Osteoblast (primary cell): ENCODE data around the gene GLT8D1. TPM values are rescaled to one million over a fixed set of nuclear protein-coding genes. Genes with fewer than 3 reads are reported as not detected.

ENCODE experiments used
- DNase-seq: peaks from one replicate; pipeline ENCODE4 v3.0.0; 2011; ENCODE audit warnings: low spot score, mixed read lengths; ENCODE audit not compliant: insufficient read length; ENCODE audit errors: missing footprints
- H2AFZ ChIP-seq: 2 replicates; pipeline ENCODE4 v1.6.0; 2011; ENCODE audit warnings: mild to moderate bottlenecking, low read length
- H3K27ac ChIP-seq: 2 replicates; pipeline ENCODE4 v1.5.1; 2011; ENCODE audit warnings: mild to moderate bottlenecking, low read depth, low read length, moderate library complexity
- H3K27me3 ChIP-seq: 2 replicates; pipeline ENCODE4 v1.6.0; 2012; ENCODE audit warnings: mild to moderate bottlenecking, control low read depth, inconsistent platforms, low read length, moderate library complexity; ENCODE audit not compliant: insufficient read depth
- H3K36me3 ChIP-seq: 2 replicates; pipeline ENCODE4 v1.5.1; 2011; ENCODE audit warnings: mild to moderate bottlenecking, low read length, control low read depth, moderate library complexity; ENCODE audit not compliant: insufficient read depth
- H3K4me1 ChIP-seq: 2 replicates; pipeline ENCODE4 v1.5.1; 2011; ENCODE audit warnings: mild to moderate bottlenecking, low read length, control low read depth, moderate library complexity; ENCODE audit not compliant: insufficient read depth
- H3K4me2 ChIP-seq: 2 replicates; pipeline ENCODE4 v1.6.0; 2011; ENCODE audit warnings: mild to moderate bottlenecking, low read length; ENCODE audit not compliant: insufficient read depth
- H3K4me3 ChIP-seq: fragments of 200-600 bp; sonication (generic); 3 replicates; pipeline ENCODE4 v1.5.1; 2012; ENCODE audit warnings: mild to moderate bottlenecking, low read length, inconsistent platforms; ENCODE audit not compliant: insufficient read depth
- H3K79me2 ChIP-seq: 2 replicates; pipeline ENCODE4 v1.6.0; 2012; ENCODE audit warnings: mild to moderate bottlenecking, low read length, control low read depth, inconsistent platforms; ENCODE audit not compliant: insufficient read depth
- H3K9me3 ChIP-seq: 2 replicates; pipeline ENCODE4 v1.5.1; 2011; ENCODE audit warnings: low read depth, low read length, control low read depth
- H4K20me1 ChIP-seq: 2 replicates; pipeline ENCODE4 v1.6.0; 2012; ENCODE audit warnings: mild to moderate bottlenecking, low read length, control low read depth; ENCODE audit not compliant: insufficient read depth
- total RNA-seq: library from RNA; depleted of rRNA; stranded (reverse); fragments of >200 nt; gene quantifications from 2 replicates; pipeline ENCODE4 v1.2.3, GENCODE V29; 2012
- TF ChIP-seq, protein P1 (sequence below): IDR thresholded peaks from 2 replicates; pipeline ENCODE4 v1.5.1; 2011; ENCODE audit warnings: mild to moderate bottlenecking, low read depth, low read length, moderate library complexity; ENCODE audit errors: extremely low read depth

The GLT8D1 gene
- total RNA-seq, 1 donor: 98.8 TPM

DNA sequence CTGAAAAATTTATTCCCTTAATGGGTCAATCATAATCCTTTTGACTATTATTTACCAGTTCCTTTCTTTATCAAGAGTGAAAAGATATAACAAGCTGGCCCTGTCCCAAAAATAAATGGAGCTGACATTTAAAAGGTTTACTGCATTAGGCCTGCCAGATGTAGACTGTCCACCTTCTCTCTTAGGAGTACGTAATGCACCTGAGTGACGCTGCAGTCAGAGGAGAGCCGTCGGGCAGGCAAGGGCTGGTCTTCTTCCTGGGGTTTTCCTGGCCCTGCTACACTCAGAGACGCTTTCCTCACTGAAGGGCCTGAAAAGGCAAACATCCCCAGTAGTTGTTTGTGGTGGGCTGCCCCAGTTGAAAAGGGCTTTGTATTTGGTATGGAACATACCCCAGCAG, 37.6 kb upstream of the GLT8D1 start:
- H3K4me1 ChIP-seq: no peaks in the 10 kb centered on the region
- TF ChIP-seq, protein P1, sequence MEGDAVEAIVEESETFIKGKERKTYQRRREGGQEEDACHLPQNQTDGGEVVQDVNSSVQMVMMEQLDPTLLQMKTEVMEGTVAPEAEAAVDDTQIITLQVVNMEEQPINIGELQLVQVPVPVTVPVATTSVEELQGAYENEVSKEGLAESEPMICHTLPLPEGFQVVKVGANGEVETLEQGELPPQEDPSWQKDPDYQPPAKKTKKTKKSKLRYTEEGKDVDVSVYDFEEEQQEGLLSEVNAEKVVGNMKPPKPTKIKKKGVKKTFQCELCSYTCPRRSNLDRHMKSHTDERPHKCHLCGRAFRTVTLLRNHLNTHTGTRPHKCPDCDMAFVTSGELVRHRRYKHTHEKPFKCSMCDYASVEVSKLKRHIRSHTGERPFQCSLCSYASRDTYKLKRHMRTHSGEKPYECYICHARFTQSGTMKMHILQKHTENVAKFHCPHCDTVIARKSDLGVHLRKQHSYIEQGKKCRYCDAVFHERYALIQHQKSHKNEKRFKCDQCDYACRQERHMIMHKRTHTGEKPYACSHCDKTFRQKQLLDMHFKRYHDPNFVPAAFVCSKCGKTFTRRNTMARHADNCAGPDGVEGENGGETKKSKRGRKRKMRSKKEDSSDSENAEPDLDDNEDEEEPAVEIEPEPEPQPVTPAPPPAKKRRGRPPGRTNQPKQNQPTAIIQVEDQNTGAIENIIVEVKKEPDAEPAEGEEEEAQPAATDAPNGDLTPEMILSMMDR: no peak
- no peaks in the 10 kb centered on the region for H3K27me3 ChIP-seq
- no peaks in the 10 kb centered on the region for H3K79me2 ChIP-seq
- H2AFZ ChIP-seq: no peak overlapping the region
- H3K27ac ChIP-seq: no peak overlapping the region
- no peak for DNase-seq
- H3K9me3 ChIP-seq: no peaks in the 10 kb centered on the region
- H3K36me3 ChIP-seq: peaks cover 41% of the 10 kb centered on the region
- H4K20me1 ChIP-seq: no peaks in the 10 kb centered on the region
- H3K4me3 ChIP-seq: no peak overlapping the region
- H3K4me2 ChIP-seq: no peak overlapping the region

DNA sequence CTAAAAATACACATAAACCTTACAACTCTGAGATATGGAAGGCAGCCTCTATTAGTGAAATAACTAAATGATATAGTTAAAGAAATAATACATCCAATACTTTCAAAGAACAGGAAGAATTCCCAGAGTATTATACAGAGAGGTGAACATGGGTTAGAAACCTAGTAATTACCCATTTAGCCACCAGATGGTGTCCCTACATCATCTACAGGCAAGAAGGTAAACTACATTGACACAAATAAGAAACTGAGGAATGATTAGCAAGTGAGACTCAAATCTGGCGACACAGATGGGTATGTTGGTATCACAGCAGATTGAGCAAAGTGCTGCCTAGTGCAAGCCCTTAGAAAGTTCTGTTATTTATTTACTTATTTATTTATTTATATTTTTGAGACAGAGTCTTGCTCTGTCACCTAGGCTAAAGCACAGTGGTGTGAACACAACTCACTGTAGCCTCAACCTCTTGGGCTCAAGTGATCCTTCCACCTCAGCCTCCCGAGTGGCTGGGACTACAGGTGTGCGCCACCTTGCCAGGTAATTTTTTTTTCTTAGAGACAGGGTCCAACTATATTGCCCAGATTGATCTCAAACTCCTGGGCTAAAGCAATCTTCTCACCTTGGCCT, 36.9 kb upstream of the GLT8D1 start:
- no peaks in the 10 kb centered on the region for H3K9me3 ChIP-seq
- H3K27me3 ChIP-seq: no peaks in the 10 kb centered on the region
- H3K4me1 ChIP-seq: no peaks in the 10 kb centered on the region
- H3K36me3 ChIP-seq: peaks cover 41% of the 10 kb centered on the region
- no peak overlapping the region for H3K4me3 ChIP-seq
- TF ChIP-seq, protein P1: peak; percentile 59
- no peak overlapping the region for H2AFZ ChIP-seq
- no peak for DNase-seq
- no peak overlapping the region for H3K4me2 ChIP-seq
- no peak overlapping the region for H3K27ac ChIP-seq
- H3K79me2 ChIP-seq: no peaks in the 10 kb centered on the region
- no peaks in the 10 kb centered on the region for H4K20me1 ChIP-seq

DNA sequence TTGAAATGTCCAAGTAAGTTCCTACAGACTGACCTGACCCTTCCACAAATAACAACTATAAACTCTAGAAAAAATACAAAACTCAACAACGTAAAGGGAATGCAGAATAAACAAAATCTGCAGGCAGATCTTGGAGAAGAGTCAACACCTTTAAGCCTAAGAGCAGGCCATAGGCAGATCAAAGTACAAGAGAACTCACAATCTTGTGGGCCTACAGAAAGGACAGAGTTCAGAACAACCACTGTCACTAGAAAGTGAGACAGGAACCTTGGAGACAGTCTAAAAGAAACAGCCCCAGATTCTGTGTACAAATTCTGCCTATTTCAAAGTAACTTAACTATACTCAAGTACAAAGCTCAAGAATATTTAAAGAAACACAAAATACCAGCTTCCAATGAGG, 34.1 kb upstream of the GLT8D1 start:
- TF ChIP-seq, protein P1: no peak
- H3K9me3 ChIP-seq: no peaks in the 10 kb centered on the region
- H3K79me2 ChIP-seq: no peaks in the 10 kb centered on the region
- H2AFZ ChIP-seq: no peak overlapping the region
- H3K27ac ChIP-seq: no peak overlapping the region
- DNase-seq: no peak
- H3K4me2 ChIP-seq: no peak overlapping the region
- H3K4me3 ChIP-seq: no peak overlapping the region
- H4K20me1 ChIP-seq: no peaks in the 10 kb centered on the region
- H3K27me3 ChIP-seq: no peaks in the 10 kb centered on the region
- H3K36me3 ChIP-seq: peaks cover 40% of the 10 kb centered on the region
- H3K4me1 ChIP-seq: no peaks in the 10 kb centered on the region

DNA sequence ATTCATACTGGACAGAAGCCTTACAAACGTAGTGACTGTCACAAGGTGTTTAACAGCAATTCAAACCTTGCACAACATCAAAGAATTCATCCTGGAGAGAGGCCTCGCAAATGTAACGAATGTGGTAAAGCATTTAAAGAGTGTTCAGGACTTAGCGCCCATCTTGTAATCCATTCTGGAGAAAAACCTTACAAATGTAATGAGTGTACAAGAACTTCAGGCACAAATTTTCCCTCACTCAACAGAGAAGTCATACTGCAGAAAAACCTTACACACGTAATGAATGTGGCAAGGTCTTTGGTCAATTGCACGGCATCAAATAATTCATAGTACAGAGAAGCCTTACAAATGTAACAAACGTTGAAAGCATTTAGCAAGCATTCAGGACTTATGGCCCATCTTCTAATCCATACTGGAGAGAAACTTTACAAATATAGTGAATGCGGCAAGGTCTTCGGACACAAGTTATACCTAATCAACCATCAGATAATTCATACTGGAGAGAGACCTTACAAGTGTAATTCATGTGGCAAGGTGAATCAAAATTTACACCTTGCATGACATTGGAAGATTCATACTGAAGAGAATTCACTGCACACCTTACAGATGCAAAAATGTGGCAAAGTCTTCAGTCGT, 27.8 kb upstream of the GLT8D1 start:
- H3K27me3 ChIP-seq: no peaks in the 10 kb centered on the region
- peaks cover 39% of the 10 kb centered on the region for H3K36me3 ChIP-seq
- no peak overlapping the region for H3K4me2 ChIP-seq
- H3K4me3 ChIP-seq: no peak overlapping the region
- no peak overlapping the region for H2AFZ ChIP-seq
- no peak overlapping the region for H3K27ac ChIP-seq
- H3K4me1 ChIP-seq: no peaks in the 10 kb centered on the region
- TF ChIP-seq, protein P1: no peak
- no peak for DNase-seq
- peaks cover 5% of the 10 kb centered on the region for H3K9me3 ChIP-seq
- no peaks in the 10 kb centered on the region for H3K79me2 ChIP-seq
- H4K20me1 ChIP-seq: no peaks in the 10 kb centered on the region
